ENCODE measurements around the gene PROCA1.

- no peak for TF ChIP-seq CTCF (IDR thresholded peaks at IDR 0.05)
- no peak for TF ChIP-seq POLR2AphosphoS5 (IDR thresholded peaks at IDR 0.05; ENCODE audit: insufficient read depth in 1 of 2, low read depth in 1 of 2)
Observed at GRCh38 chr17:28657756-28658155, 53.9 kb downstream of the PROCA1 start.

Measured in vagina (tissue), 2 donors.